GM19455 (cell line): ENCODE measurements around the gene OR2T6.
"Not testable (repeated sequence)": the region's sequence is repeated elsewhere in the genome, so short reads cannot be mapped to it uniquely, and the experiment has no call there.

Experiments used
- ATAC-seq: cut with Tn5 transposase; IDR thresholded peaks from one replicate; pipeline ENCODE4 v1.9.1; 2021; ENCODE audit not compliant: unreplicated experiment

OR2T6 gene, protein sequence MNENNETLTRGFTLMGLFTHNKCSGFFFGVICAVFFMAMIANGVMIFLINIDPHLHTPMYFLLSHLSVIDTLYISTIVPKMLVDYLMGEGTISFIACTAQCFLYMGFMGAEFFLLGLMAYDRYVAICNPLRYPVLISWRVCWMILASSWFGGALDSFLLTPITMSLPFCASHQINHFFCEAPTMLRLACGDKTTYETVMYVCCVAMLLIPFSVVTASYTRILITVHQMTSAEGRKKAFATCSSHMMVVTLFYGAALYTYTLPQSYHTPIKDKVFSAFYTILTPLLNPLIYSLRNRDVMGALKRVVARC

DNA sequence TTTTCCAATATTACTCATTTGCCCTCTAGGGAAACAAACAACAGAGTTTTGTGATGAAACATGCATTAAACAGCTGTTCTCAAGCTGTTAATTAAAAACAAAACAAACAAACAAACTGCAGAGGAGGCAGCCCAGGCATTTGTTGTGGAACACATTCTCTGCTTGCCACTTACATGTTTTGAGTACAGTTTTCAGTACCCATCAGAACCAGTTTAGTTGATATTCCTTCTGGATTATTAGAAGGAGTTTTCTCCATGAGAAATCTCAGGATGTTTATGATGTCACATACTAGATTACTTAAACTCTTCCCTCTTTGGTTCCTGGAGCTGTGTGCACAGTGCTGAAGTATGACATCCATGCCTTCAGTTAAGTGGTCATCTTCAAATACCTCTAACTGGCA, at the start of gene OR2T6:
Gene OR2T6 (plus strand): TSS at position 301 of the 400 bp plus-strand sequence. CDS start 11,863 bp downstream, outside the sequence.
- ATAC-seq: no peak

DNA sequence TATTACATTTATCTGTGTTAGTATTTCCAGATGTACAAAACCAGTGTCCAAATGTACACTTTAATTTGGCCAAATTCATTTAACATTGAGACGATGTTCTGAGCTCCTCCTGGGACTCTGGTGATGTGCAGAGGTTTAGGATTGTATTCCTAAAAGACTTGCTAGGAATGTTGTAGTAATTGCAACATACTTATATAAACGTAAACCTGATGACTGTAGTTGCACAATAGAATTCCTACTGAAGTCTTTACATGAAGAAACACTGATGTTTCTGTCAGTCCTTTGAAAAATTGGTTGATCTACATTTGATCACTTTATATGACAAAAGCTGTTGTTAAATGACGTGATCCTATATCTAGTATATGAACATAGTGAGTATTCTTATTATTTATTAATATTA, 32.1 kb upstream of the OR2T6 start:
- ATAC-seq: no peak

DNA sequence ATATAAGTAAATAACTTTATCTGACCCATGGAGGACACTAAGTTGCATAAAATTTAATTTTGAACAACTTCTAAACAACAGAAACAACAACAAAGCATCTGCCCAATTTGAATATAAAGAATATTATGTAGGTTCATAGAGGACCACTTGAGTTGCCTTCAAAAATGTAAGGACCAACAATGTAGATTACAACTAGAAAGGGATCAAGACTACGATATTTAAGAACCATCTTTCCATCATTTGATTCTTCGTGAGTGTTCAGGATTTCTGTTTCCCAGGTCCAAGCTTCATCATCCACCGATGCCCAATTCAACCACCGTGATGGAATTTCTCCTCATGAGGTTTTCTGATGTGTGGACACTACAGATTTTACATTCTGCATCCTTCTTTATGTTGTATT, 27.1 kb upstream of the OR2T6 start, which contains the start of gene OR14C36:
Gene OR14C36 (plus strand): TSS at position 301 of the 400 bp plus-strand sequence. CDS start 0 bp downstream, at position 301.
- no peak for ATAC-seq

DNA sequence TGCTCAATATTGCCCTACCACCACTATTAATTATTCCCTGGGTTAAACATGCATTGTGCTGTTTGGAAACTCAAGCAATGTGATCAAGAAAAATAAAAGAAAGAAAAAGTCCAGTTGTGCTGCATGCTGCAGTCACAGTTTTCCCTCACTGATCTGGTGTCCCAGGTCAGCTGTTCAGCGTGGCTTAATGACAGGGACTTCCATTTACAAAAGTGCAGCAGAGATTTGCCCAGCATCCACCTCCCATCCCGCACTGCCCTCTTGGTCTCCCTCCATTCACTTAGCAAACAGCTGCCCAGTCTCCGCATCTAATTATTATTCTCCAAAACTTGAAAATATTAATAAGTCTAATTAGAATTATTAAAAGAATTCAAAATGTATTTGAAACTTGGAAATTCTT, 16.1 kb upstream of the OR2T6 start:
- no peak for ATAC-seq

DNA sequence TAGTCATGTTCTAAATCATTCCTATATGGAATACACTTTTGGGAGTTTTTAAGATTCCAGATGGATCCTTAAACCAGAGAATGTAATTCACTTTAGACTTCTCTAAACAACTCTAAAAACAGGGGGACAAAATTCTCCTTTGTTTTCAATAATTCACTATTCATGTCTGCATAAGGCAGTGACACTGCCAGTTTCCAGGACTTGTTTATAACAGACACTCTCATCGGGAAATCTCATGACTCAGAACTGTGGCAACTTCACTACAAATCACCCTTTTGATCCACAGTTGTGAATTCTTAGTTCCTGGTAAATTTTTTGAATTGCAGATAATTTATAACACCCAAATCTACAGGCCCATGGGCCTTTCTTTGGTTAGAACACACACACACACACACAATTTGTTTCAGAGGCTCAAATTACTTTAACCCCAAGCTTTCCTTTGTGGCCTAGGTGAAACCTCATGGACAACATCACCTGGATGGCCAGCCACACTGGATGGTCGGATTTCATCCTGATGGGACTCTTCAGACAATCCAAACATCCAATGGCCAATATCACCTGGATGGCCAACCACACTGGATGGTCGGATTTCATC, 14.3 kb upstream of the OR2T6 start, which contains the start of gene OR2T4:
Gene OR2T4 (plus strand): TSS at position 545 of the 595 bp plus-strand sequence. CDS start 0 bp downstream, at position 545.
- ATAC-seq: no peak

DNA sequence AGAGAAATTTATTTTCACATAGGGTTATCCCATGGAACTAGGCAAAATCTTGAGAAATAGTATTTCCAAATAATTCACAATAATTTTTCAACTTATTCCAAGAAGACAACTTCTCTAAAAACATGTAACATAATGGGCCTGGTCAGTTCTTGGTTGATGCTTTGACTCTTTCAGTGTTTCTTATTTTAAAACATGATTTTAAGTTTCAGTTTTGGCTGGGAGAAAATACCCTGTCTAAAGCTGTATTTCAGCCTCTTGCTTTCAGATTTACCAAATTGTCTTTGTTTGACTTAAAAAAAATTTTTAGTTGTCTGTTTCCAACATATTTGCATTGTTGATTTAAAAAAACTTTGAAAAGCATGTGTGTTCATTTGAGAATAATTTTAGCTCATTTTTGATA, 8.9 kb upstream of the OR2T6 start:
- no peak for ATAC-seq

DNA sequence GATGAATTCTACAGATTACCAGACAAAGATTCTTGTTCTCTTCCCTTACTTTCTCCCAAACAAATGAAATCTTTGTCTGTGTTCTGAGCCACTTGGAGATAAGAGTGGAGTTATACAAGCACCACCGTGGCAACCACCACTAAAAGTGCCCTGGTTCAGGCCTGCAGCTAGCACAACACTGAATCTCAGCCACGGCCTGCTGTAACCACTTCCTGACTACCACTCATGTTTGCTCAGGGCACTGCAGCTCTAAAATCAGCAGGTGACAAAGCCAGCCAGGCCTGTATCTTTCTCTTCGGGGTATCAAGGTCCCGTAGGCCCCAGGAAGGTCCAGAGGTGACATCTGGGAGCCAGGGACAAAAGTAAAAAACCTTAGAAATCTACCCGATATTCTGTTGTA, 3.2 kb upstream of the OR2T6 start:
- ATAC-seq: no peak

DNA sequence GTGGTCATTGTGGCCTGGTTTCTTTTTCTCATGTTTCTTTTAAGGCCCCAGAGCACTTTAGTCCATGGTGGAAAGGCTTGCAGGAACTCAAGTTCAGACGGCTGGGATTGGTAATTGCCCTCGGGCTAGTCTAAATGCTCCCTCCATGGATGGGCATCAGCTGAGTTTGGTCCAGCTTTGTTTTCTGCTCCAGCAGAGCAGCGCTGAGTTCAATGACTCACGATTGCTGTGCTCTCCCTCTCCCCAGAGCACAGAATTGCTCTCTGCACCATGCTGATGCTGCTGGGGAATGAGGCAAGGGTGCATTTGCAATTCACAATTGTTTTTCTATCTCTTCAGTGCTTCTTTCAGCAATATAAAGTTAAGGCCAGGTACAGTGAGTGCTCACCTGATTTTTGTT, 1.8 kb upstream of the OR2T6 start:
- no peak for ATAC-seq

DNA sequence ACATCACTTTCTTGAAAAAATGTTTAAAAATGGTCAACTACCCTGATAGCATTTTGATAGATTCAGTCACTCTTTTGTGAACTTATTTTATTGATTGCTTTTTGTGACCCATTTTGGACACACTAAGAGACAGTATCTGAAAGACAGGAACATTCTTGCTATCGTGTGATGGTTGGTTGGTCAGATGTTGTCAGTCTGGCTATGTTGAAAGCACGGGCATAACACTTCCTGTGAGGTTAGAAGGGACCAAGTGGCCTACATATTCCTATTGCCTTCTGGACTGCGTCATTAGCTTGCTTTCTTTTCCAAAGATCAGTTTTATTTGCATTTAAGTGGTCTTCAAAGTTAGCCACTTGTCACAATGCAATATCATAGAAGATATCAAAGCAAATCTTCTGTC, 1.4 kb downstream of the OR2T6 start:
- ATAC-seq: no peak

DNA sequence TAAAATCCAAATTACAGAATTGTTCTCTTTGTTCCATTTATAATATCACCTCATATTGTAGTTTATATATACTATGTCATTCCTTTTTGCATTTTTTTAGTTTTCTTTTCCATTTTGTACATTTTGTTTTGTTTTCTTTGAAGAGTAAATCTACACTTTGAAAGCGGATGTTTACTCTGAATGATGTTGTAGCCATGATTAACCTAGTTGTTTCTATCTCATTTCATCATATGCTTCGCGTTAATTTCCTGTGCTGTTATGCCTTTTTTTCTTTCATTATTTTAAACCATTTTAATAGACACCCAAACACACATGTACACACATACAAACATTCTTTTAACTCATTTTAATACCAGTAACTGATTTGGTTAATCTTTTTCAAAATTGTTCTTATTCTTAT, 5.3 kb downstream of the OR2T6 start:
- no peak for ATAC-seq

DNA sequence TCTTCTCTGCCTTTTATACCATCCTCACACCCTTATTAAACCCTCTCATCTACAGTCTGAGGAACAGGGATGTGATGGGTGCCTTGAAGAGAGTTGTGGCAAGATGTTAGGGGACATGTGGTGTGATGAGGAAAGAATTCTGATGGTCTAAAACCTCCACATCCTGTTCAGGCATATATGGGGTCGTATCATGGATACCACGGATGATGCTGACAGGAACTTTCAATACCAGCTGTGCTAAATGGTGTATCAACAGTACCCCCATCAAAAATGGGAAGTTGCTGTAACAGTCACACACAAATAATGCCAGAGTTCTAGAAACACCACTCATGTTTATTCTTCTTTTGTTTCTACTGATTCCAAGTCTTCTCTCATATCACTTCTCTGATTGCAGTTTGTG, 12.9 kb downstream of the OR2T6 start:
- ATAC-seq: no peak

DNA sequence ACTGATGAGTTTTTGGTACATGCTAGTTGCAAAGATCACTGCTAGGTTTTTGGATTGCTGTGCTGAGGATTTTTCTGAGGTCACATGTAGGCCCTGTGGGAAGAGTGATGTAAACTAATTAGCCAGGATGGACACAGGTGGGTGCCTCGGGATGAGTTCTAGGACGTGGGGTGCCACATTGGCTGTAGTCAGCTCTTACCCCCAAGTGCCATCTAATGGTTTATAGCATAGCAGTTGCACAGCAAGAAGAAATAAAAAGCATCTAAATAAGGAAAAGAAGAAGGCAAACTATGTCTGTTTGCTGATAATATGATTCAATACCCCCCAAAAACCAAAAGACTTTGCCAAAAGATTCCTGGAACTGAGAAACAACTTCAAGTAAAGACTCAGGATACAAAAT, 17.5 kb downstream of the OR2T6 start:
- no peak for ATAC-seq

DNA sequence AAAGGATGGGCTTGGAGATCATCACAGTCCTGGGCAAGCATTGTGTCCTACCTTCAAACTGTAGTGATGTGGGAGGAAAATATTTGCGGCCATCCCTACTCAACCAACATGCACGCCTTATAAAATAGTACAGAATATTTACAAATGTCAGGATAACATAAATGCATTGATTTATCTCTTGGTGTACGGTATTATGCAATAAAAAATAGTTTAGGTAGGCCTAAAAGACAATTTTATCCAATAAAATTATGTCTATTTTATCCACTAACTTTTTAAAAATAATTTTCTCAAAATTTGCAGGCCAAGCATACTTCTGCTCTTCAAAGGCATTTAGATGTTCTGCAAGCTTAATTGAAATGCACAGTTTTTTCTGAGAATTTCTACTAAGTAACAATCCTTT, 27.2 kb downstream of the OR2T6 start, which contains the start of gene OR2T1:
Gene OR2T1 (plus strand): TSS at position 301 of the 400 bp plus-strand sequence. CDS start 3,100 bp downstream, outside the sequence.
- ATAC-seq: no peak

DNA sequence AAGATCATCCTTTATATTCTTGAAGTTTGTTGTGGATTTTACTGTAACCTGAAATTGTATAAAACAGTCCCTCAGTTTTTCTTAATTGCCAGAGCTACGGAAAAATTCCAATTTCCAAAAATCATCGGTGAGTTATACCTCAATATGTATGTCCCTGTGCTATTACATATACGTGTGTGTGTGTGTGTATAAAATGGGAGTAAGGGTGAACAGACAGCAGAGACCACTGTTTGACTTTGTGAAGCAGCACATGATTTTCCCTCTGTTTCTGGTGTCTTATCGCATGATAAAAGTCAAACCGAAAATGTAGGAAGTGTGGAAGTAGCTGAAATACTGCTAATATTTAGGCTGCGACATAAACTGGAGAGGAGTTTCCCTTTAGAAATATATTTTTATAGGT, 28.5 kb downstream of the OR2T6 start:
- no peak for ATAC-seq

DNA sequence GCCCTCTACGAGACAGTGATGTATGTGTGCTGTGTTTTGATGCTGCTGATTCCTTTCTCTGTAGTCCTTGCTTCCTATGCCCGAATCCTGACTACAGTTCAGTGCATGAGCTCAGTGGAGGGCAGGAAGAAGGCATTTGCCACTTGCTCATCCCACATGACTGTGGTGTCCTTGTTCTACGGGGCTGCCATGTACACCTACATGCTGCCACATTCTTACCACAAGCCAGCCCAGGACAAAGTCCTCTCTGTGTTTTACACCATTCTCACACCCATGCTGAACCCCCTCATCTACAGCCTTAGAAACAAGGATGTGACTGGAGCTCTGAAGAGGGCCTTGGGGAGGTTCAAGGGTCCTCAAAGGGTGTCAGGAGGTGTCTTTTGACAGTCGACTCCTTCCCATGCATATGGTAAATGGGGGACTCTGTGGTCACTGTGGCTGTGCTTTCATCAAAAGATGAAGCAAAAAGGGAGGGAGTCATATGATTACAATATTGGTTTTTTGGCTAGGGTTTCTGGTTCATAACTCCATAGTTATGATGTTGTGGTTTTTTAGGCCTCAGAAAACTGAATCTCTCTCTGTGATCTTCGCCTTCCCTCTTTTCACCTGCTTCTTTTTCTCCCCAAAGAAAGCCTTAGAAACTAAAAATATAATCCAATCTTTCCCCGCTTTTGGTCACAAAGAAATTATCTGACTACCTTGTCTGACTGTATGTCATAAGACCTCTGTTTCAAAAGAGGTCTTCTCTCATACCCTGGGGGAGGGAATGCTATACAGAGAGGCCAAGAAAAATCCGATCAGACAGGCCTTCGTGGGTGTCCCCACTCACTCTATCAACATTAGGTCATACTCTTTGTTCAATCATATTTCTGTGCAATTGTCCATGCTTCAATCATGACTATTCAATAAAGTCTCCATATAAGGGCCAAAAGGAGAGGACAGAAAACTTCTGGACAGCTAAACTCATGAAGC, 31.5 kb downstream of the OR2T6 start:
- ATAC-seq: no peak

DNA sequence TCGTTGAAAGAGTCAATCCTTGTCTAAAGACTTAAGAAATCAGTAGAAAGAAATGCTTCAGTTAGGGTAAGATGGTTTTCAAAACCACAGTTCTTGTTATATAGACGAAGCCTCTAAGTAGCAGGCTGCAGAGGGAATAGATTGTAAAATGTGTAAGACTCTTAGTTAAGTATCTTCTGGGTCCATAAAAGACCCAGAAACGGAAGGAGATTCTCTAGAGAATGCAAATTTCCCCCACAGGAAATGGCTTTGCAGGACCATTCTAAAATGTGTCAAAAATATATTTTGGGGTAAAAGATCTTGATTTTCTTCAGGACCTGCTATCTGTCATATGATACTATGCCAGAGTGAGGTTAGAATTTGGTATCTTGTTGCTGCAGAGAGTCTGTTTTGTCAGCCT, 40.7 kb downstream of the OR2T6 start:
- no peak for ATAC-seq

DNA sequence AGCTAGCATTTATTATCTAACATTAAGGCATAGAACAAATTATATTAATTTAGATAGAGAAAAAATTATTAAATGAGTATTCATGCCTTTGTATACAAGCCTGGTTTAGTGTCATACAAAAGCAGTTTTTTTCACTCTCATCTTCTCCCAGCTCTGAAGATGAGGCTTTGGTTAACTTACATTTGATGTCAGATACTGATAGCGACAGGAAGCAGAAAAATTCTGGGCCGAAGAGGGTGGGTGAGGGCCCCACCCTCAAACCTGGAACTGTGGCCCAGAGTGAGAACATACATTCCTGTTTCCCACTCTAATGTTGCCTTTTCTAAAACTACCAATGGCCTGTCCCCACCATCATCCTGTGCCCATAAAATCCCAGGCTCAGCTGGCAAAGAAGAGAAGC, 42.3 kb downstream of the OR2T6 start:
- ATAC-seq: no peak

DNA sequence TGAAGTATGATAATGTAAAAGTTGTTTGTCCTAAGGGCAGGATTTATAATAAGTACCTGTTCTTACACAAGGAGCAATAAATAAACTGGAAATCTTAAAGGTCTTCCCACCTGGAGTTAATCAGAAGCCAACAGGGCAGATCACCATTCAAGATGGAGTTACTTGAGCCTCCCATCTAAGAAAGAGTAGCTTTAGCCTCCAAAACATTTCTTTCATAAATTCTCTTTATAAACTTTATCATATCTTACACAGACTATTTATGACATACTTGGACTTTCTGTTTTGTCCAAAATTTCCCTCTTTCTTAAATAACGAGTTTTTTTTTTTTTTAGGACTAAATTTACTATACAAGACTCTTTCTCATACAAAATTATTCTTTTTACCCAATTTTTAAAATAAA, 45.8 kb downstream of the OR2T6 start:
- ATAC-seq: no peak

DNA sequence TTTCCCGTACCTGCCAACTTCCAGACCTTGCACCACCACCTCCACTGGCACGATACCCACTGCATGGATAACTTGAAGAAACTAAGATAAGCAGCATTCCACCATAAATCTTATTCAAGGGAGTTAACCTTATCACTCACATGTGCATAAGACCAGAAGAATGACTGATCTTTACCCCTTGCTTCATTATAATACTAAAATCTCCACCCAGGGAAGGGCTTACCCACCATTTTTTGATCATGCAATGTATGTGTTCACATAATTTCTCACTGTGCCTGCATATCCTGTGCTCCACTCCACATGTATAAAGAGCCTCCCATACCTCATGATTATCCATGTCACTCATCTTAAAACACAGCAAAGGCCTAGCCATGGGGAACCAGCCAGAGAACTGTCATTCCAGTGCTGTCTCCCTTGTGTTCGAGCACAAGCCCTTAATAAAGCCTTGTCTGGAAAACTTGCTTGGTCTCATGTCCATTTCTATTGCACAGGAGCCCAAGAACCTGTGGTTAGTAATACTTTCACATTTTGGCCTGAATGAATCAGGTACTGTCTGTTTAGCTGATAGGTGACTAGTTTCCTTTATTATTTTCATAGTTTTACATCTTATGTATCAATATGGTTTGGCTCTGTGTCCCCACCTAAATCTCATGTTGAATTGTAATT, 52.1 kb downstream of the OR2T6 start:
- ATAC-seq: peak; percentile 44

DNA sequence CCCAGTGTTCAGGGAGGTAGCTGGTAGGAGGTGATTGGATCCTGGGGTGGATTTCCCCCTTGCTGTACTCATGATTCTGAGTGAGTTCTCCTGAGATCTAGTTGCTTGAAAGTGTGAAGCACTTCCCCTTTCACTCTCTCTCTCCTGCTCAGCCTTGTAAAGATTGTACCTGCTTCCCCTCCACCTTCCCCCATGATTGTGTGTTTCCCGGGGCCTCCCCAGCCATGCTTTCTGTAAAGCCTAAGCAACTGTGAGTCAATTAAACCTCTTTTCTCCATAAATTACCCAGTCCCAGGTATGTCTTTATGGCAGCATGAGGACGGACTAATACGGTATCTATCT, 52.6 kb downstream of the OR2T6 start:
- peak; percentile 86 for ATAC-seq

DNA sequence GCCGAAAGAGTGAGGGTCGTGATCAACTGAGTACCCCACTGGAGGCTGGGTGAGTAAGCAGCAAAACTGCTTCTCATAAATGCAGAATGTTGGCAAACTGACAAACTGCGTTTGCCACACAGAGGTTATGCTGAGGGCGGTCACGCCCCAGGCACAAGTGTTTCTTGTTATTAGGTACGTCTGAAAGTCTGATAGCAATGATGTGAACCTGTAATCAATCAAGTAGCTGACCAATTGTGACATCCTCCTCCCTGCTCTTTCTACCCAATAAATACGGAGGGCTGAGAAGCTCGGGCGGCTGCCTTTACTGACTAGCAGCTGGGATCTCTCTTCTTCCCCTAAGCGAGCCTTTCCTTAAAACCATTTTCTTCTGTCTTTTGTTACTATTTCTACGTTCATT, 56.1 kb downstream of the OR2T6 start:
- not testable (repeated sequence) for ATAC-seq
